GM12878 (cell line): ENCODE results near the gene LONRF2. TPM values are rescaled to one million over a fixed set of nuclear protein-coding genes. Genes with fewer than 3 reads are reported as not detected.

Experiments used
- ATAC-seq: fragments of 200-7000 bp; cut with Tn5 transposase; 3 replicates; pipeline ENCODE4 v1.9.1; 2020; ENCODE audit warnings: mild to moderate bottlenecking, moderate library complexity
- BruUV-seq: library from RNA; stranded (reverse); fragments of 400-500 nt; replicated peaks from 2 replicates; lab custom pipeline; 2021; lab: Mats Ljungman, UMichigan
- CTCF ChIA-PET: fragments of 300-600 bp; sonication (Branson Sonifier 250); formaldehyde crosslinking; extraction: SDS; loops from one replicate; lab custom pipeline; 2021; ENCODE audit warnings: inconsistent platforms; lab: Yijun Ruan, JAX
- POLR2A ChIA-PET: fragments of 350-600 bp; formaldehyde crosslinking; extraction: SDS; loops from one replicate; lab custom pipeline; 2021; ENCODE audit warnings: inconsistent platforms; lab: Charles Lee
- RAD21 ChIA-PET: fragments of 300-600 bp; sonication (Branson Sonifier 250); formaldehyde crosslinking; loops from one replicate; lab custom pipeline; 2023; ENCODE audit warnings: antibody characterized with exemption; ENCODE audit not compliant: unreplicated experiment; lab: Charles Lee
- SMC1A ChIA-PET: fragments of 300-600 bp; sonication (Branson Sonifier 250); formaldehyde crosslinking; loops from one replicate; lab custom pipeline; 2023; ENCODE audit not compliant: unreplicated experiment, uncharacterized antibody; lab: Charles Lee
- DNase-seq: peaks from one replicate; pipeline ENCODE4 v3.0.0-alpha.2; 2011; ENCODE audit warnings: low read depth, low spot score
- FAIRE-seq: peaks from 3 replicates; lab custom pipeline; 2011; peaks lifted over from hg19 to GRCh38; lab: Jason Lieb, UNC
- H2AFZ ChIP-seq: 2 replicates; pipeline ENCODE4 v1.6.0; 2011; ENCODE audit warnings: low read depth, low read length, control low read depth; ENCODE audit not compliant: control insufficient read depth
- H3K27ac ChIP-seq: 2 replicates; pipeline ENCODE4 v1.5.1; 2011; ENCODE audit warnings: control low read depth; ENCODE audit not compliant: control insufficient read depth, insufficient read depth
- H3K27me3 ChIP-seq, 2 experiments: replicated peaks in 1 of 2; 2 replicates each; pipeline versions ENCODE4 v1.6.0 to v1.6.1; 2011; ENCODE audit warnings: low read length in 1 of 2; ENCODE audit not compliant: control insufficient read depth in 2 of 2, insufficient read depth in 2 of 2
- H3K36me3 ChIP-seq, 2 experiments: 2 replicates each; pipeline ENCODE4 v1.5.1; 2011; ENCODE audit warnings: low read length in 1 of 2; ENCODE audit not compliant: control insufficient read depth in 2 of 2, insufficient read depth in 2 of 2
- H3K4me1 ChIP-seq: 2 replicates; pipeline ENCODE4 v1.6.1; 2011; ENCODE audit warnings: mild to moderate bottlenecking, low read length, moderate library complexity, mixed read lengths; ENCODE audit not compliant: control insufficient read depth, insufficient read depth
- H3K4me2 ChIP-seq: 2 replicates; pipeline ENCODE4 v1.6.0; 2011; ENCODE audit warnings: control low read depth; ENCODE audit not compliant: control insufficient read depth, insufficient read depth
- H3K4me3 ChIP-seq: fragments of 200-600 bp; sonication (generic); 2 replicates; pipeline ENCODE4 v1.5.1; 2016
- H3K79me2 ChIP-seq: 2 replicates; pipeline ENCODE4 v1.6.0; 2011; ENCODE audit warnings: low read length; ENCODE audit not compliant: control insufficient read depth, insufficient read depth
- H3K9ac ChIP-seq: 2 replicates; pipeline ENCODE4 v1.8.0; 2011; ENCODE audit warnings: low read length, control low read depth, mixed read lengths; ENCODE audit not compliant: control insufficient read depth, insufficient read depth
- H3K9me3 ChIP-seq: replicated peaks from 3 replicates; pipeline ENCODE4 v1.5.1; 2011; ENCODE audit warnings: mild to moderate bottlenecking, low read length; ENCODE audit not compliant: control insufficient read depth, insufficient read depth
- H4K20me1 ChIP-seq: 2 replicates; pipeline ENCODE4 v1.6.0; 2011; ENCODE audit not compliant: control insufficient read depth, insufficient read depth
- CBX3 ChIP-seq: fragments of 200-600 bp; sonication (generic); IDR thresholded peaks from 2 replicates; pipeline ENCODE4 v1.6.1; 2016; ENCODE audit warnings: low read depth, borderline replicate concordance
- CHD4 ChIP-seq: fragments of 200-600 bp; sonication (generic); IDR thresholded peaks from 2 replicates; pipeline ENCODE4 v1.6.1; 2016; ENCODE audit warnings: mild to moderate bottlenecking
- CREM ChIP-seq: IDR thresholded peaks from 2 replicates; pipeline ENCODE4 v1.6.1; 2014; ENCODE audit warnings: antibody characterized with exemption, low read depth
- FOS ChIP-seq: IDR thresholded peaks from 3 replicates; pipeline ENCODE4 v1.6.1; 2011; ENCODE audit warnings: borderline replicate concordance; ENCODE audit not compliant: insufficient read length; ENCODE audit errors: extremely low read depth
- FOXM1 ChIP-seq: IDR thresholded peaks from 2 replicates; pipeline ENCODE4 v1.6.1; 2012; ENCODE audit warnings: low read depth, mild to moderate bottlenecking, inconsistent platforms, low read length, moderate library complexity
- HDAC6 ChIP-seq: fragments of 200-600 bp; sonication (generic); IDR thresholded peaks from one replicate; pipeline ENCODE4 v1.8.0; 2017; ENCODE audit warnings: antibody characterized with exemption; ENCODE audit not compliant: unreplicated experiment
- LARP7 ChIP-seq: fragments of 450-650 bp; IDR thresholded peaks from 2 replicates; pipeline ENCODE4 v1.6.1; 2017; ENCODE audit warnings: mild to moderate bottlenecking
- MLLT1 ChIP-seq: fragments of 450-650 bp; IDR thresholded peaks from 2 replicates; pipeline ENCODE4 v1.6.1; 2016; ENCODE audit warnings: mild to moderate bottlenecking
- MTA3 ChIP-seq: IDR thresholded peaks from 2 replicates; pipeline ENCODE4 v1.6.1; 2012; ENCODE audit warnings: low read length, inconsistent platforms, borderline replicate concordance
- MYB ChIP-seq: fragments of 150-350 bp; IDR thresholded peaks from 2 replicates; pipeline ENCODE4 v1.6.1; 2014; ENCODE audit warnings: mild to moderate bottlenecking, low read depth, low read length, borderline replicate concordance
- MYC ChIP-seq: IDR thresholded peaks from 2 replicates; pipeline ENCODE4 v1.6.1; 2011; ENCODE audit warnings: mild to moderate bottlenecking, low read length, moderate library complexity, inconsistent platforms; ENCODE audit not compliant: insufficient read depth, insufficient replicate concordance, insufficient read length, severe bottlenecking
- NFXL1 ChIP-seq: fragments of 450-650 bp; IDR thresholded peaks from 2 replicates; pipeline ENCODE4 v1.6.1; 2017; ENCODE audit warnings: antibody characterized with exemption, mild to moderate bottlenecking, borderline replicate concordance
- NRF1 ChIP-seq: conservative IDR thresholded peaks from 2 replicates; pipeline ENCODE4 v1.6.1; 2011; ENCODE audit warnings: mild to moderate bottlenecking, low read depth, low read length, improper control_type of control experiment
- RCOR1 ChIP-seq: conservative IDR thresholded peaks from 2 replicates; pipeline ENCODE4 v1.6.1; 2012; ENCODE audit warnings: low read depth, low read length, improper control_type of control experiment
- RFX5 ChIP-seq: IDR thresholded peaks from 2 replicates; pipeline ENCODE4 v1.6.1; 2011; ENCODE audit warnings: low read depth, low read length, improper control_type of control experiment
- SKIL ChIP-seq: fragments of 450-650 bp; IDR thresholded peaks from 2 replicates; pipeline ENCODE4 v1.6.1; 2017; ENCODE audit warnings: mild to moderate bottlenecking, low read depth, inconsistent platforms; ENCODE audit not compliant: poor library complexity, severe bottlenecking
- SPI1 ChIP-seq: IDR thresholded peaks from 2 replicates; pipeline ENCODE4 v1.6.1; 2011; ENCODE audit warnings: low read depth, mild to moderate bottlenecking, low read length, moderate library complexity, borderline replicate concordance; ENCODE audit not compliant: insufficient read depth
- ZSCAN29 ChIP-seq: fragments of 450-650 bp; IDR thresholded peaks from 2 replicates; pipeline ENCODE4 v1.6.1; 2017; ENCODE audit warnings: mild to moderate bottlenecking, moderate library complexity
- WGBS: methylation state at CpG from one replicate; pipeline ENCODE4 v1.1.6; 2016; ENCODE audit warnings: low lambda C conversion rate; ENCODE audit not compliant: insufficient replicate concordance, insufficient coverage; ENCODE audit errors: missing lambda C conversion rate; 5-methylcytosine and 5-hydroxymethylcytosine counted together
- in situ Hi-C: fragments of 300-500 bp; cut with MboI; formaldehyde crosslinking; loops from 9 replicates; pipeline ENCODE4 v1.14.3; 2018; ENCODE audit warnings: mixed read lengths
- intact Hi-C: fragments of 100-400 bp; cut with micrococcal nuclease; formaldehyde crosslinking; loops from one replicate; pipeline ENCODE4 v1.14.2; 2022; ENCODE audit not compliant: unreplicated experiment
- polyA plus RNA-seq, 11 experiments: library from polyadenylated mRNA; depleted of rRNA in 4 of 11; unstranded in 6 of 11; stranded (reverse) in 5 of 11; fragments of >200 nt; fragmentation: Nextera tagmentation in 4 of 11; fragmentation: Illumina TruSeq in 1 of 11; extraction: Ambion mirVana in 4 of 11; extraction: Trizol in 1 of 11; gene quantifications; 1 replicate in 1 of 11; 2 replicates in 10 of 11; pipeline versions ENCODE4 v1.2.1 to v1.2.3, GENCODE V29; 2011 to 2016; ENCODE audit warnings: inconsistent platforms in 2 of 11, missing spikeins in 2 of 11, low read depth in 1 of 11
- total RNA-seq, 4 experiments: library from RNA; depleted of rRNA in 3 of 4; stranded (reverse); fragments of >200 nt in 3 of 4; fragmentation: Illumina TruSeq in 1 of 4; extraction: Trizol in 1 of 4; gene quantifications; 2 replicates each; pipeline versions ENCODE4 v1.2.1 to v1.2.3, GENCODE V29; 2013 to 2021

The LONRF2 gene
- total and polyA plus RNA-seq, 10 of the 15 experiments (the other 5 are each of a cell fraction or from before 2014, with no cell fraction given): under 0.01 to 0.04 (median 0.01) TPM; not detected in 4

- no peak for DNase-seq
- ChIA-PET POLR2A (no interaction called here), CTCF (no interaction called here), SMC1A (no interaction called here)
- BruUV-seq: no TSS peak
- H3K27ac ChIP-seq: no peak overlapping the region
- H3K36me3 ChIP-seq: no peaks in the 10 kb centered on the region
- H3K27me3 ChIP-seq: peaks cover 0 to 2% of the 10 kb centered on the region in 2 experiments; a peak in 1 of 4 replicates
- FAIRE-seq: no peak
- TF ChIP-seq RFX5: no peak
- TF ChIP-seq MTA3: no peak
- no peak for TF ChIP-seq FOS
- no peak for TF ChIP-seq RCOR1
- TF ChIP-seq FOXM1: no peak
- TF ChIP-seq NFXL1: no peak
- no peak for TF ChIP-seq SPI1
- no peak for TF ChIP-seq MLLT1
- TF ChIP-seq LARP7: no peak
- no peak for TF ChIP-seq SKIL
- no peak for TF ChIP-seq MYC
- TF ChIP-seq HDAC6: no peak
- no peak for TF ChIP-seq MYB
- no peak for TF ChIP-seq CREM
- no peak for TF ChIP-seq CBX3
- no peak for TF ChIP-seq ZSCAN29
- TF ChIP-seq NRF1: no peak
- no peak for TF ChIP-seq CHD4
- TF ChIP-seq, all 136 proteins: peak for 0
- H2AFZ ChIP-seq: no peak overlapping the region
- intact Hi-C loops: no loop called here
- no peaks in the 10 kb centered on the region; the same call in 2 of the 3 replicates for H3K9me3 ChIP-seq
- in situ Hi-C loops: no loop called here
- RAD21 ChIA-PET: no interaction called here
- H3K4me3 ChIP-seq: no peak overlapping the region
- H3K4me2 ChIP-seq: no peak overlapping the region
- no peak overlapping the region for H3K9ac ChIP-seq
- WGBS: 26% methylated on average over 3 of the region's 3 CpGs
- H3K4me1 ChIP-seq: no peaks in the 10 kb centered on the region
- no peaks in the 10 kb centered on the region for H3K79me2 ChIP-seq
- H4K20me1 ChIP-seq: no peaks in the 10 kb centered on the region
- ATAC-seq: no peak
Measured at GRCh38 chr2:100285011-100285410, 37.3 kb downstream of the LONRF2 start.
